GM12891 (cell line): ENCODE measurements around the gene DGKZ.

Experiments used
- PAX5 ChIP-seq: IDR thresholded peaks from 2 replicates; pipeline ENCODE4 v1.6.1; 2011; ENCODE audit warnings: low read length, moderate library complexity, mild to moderate bottlenecking; ENCODE audit not compliant: insufficient read depth, severe bottlenecking
- POLR2A ChIP-seq: IDR thresholded peaks from 2 replicates; pipeline ENCODE4 v1.6.1; 2011; ENCODE audit warnings: low read depth, low read length, control low read depth
- POLR2AphosphoS5 ChIP-seq: IDR thresholded peaks from 2 replicates; pipeline ENCODE4 v1.6.1; 2011; ENCODE audit warnings: low read depth, low read length, control low read depth
- POU2F2 ChIP-seq: IDR thresholded peaks from 2 replicates; pipeline ENCODE4 v1.6.1; 2011; ENCODE audit warnings: low read depth, mild to moderate bottlenecking, control low read depth, low read length, moderate library complexity
- SPI1 ChIP-seq: IDR thresholded peaks from 2 replicates; pipeline ENCODE4 v1.6.1; 2011; ENCODE audit warnings: low read depth, low read length, control low read depth
- TAF1 ChIP-seq: IDR thresholded peaks from 2 replicates; pipeline ENCODE4 v1.6.1; 2011; ENCODE audit warnings: low read depth, low read length, control low read depth

- no peak for TF ChIP-seq POLR2A
- no peak for TF ChIP-seq POLR2AphosphoS5
- no peak for TF ChIP-seq TAF1
- TF ChIP-seq POU2F2, result no peak
- TF ChIP-seq SPI1, result no peak
- TF ChIP-seq PAX5, result no peak
Measured at GRCh38 chr11:46402957-46403902, 56.0 kb downstream of the DGKZ start.
